Right lobe of liver (tissue), 6 donors: ENCODE results near the gene MOB1A. TPM values are rescaled to one million over a fixed set of nuclear protein-coding genes. Genes with fewer than 3 reads are reported as not detected.
A peak's percentile ranks its signal among the peaks of the same experiment; 100 is the strongest.

Experiments
- ATAC-seq, 4 donors: fragments of 200-7000 bp; cut with Tn5 transposase; one replicate each; pipeline ENCODE4 v1.9.1; 2020; ENCODE audit warnings: mild to moderate bottlenecking in 4 of 4, moderate library complexity in 4 of 4
- DNase-seq, 3 donors: peaks; one replicate each; pipeline ENCODE4 v3.0.0-alpha.2; 2020
- H3K27ac ChIP-seq, 3 donors: fragments of 200-600 bp; one replicate each; pipeline ENCODE4 v1.8.0; 2022
- H3K27me3 ChIP-seq, 2 donors: fragments of 200-600 bp; one replicate each; pipeline ENCODE4 v1.8.0; 2022
- H3K36me3 ChIP-seq, 4 donors: fragments of 200-600 bp; sonication (generic) in 1 of 4; one replicate each; pipeline versions ENCODE4 v1.5.1 to v1.8.0; 2017 to 2022; ENCODE audit warnings: control low read depth in 1 of 4
- H3K4me1 ChIP-seq, 4 donors: fragments of 200-600 bp; sonication (generic) in 1 of 4; one replicate each; pipeline versions ENCODE4 v1.5.1 to v1.8.0; 2017 to 2022; ENCODE audit warnings: control low read depth in 1 of 4
- H3K4me3 ChIP-seq, 3 donors: fragments of 200-600 bp; one replicate each; pipeline ENCODE4 v1.8.0; 2022
- H3K9me3 ChIP-seq, 4 donors: fragments of 200-600 bp; sonication (generic) in 1 of 4; one replicate each; pipeline versions ENCODE4 v1.5.1 to v1.8.0; 2017 to 2022; ENCODE audit warnings: control low read depth in 1 of 4
- CTCF ChIP-seq, 4 donors: fragments of 200-600 bp in 3 of 4; fragments of 450-650 bp in 1 of 4; IDR thresholded peaks; one replicate each; pipeline versions ENCODE4 v1.5.1 to v1.8.0; 2016 to 2022; ENCODE audit warnings: antibody characterized with exemption in 4 of 4, mild to moderate bottlenecking in 2 of 4
- POLR2A ChIP-seq: fragments of 450-650 bp; IDR thresholded peaks from one replicate; pipeline ENCODE4 v1.6.1; 2017; ENCODE audit warnings: antibody characterized with exemption, mild to moderate bottlenecking
- WGBS: methylation state at CpG from one replicate; pipeline ENCODE4 v1.1.6; 2018; ENCODE audit warnings: low coverage, low lambda C conversion rate; ENCODE audit not compliant: insufficient coverage; ENCODE audit errors: missing lambda C conversion rate; 5-methylcytosine and 5-hydroxymethylcytosine counted together
- intact Hi-C, 2 donors: fragments of 100-400 bp; cut with DNase I; formaldehyde crosslinking; loops; one replicate each; pipeline versions ENCODE4 v1.11.2 to v1.14.1; 2022
- total RNA-seq, 6 experiments: library from RNA; depleted of rRNA in 2 of 6; stranded (reverse); fragments of >200 nt in 2 of 6; fragmentation: NEBNext Ultra II Directional in 3 of 6; extraction: Animal tissue kit (Norgen Biotek cat#: 25700) in 3 of 6; gene quantifications; one replicate each; pipeline versions ENCODE4 v1.1.0 to v1.2.4, GENCODE V29; 2016 to 2023
- donor health status: DM: no; HTN: yes; CAD: no.
- donor health status: DM: no; HTN: no; CAD: no.
- donor health status: DM: no; HTN: no; CAD: no.
- donor health status: DM: no; HTN: yes; CAD: no.
- donor health status: DM: no; HTN: yes; CAD: no.

The MOB1A gene
- total RNA-seq, 6 experiments from 2014 or later, result 29.8 to 48.0 (median 32.9) TPM

GRCh38 chr2:74109551-74109950, 69.1 kb downstream of the MOB1A start:
- no peak for ATAC-seq
- Histone ChIP-seq H3K9me3 (no peaks in the 10 kb centered on the region), H3K27ac (no peak overlapping the region), H3K4me3 (no peak overlapping the region), H3K27me3 (no peaks in the 10 kb centered on the region), H3K4me1 (no peaks in the 10 kb centered on the region), H3K36me3 (no peaks in the 10 kb centered on the region)
- no peak for DNase-seq
- 94% methylated on average over 8 of the region's 8 CpGs for WGBS
- intact Hi-C loops, result no loop called here
- TF ChIP-seq POLR2A (no peak), CTCF (IDR thresholded peaks at IDR 0.05) (no peak)

GRCh38 chr2:74107071-74107470, 71.6 kb downstream of the MOB1A start:
- Histone ChIP-seq H3K36me3 (no peaks in the 10 kb centered on the region), H3K27ac (no peak overlapping the region), H3K27me3 (no peaks in the 10 kb centered on the region), H3K9me3 (no peaks in the 10 kb centered on the region), H3K4me3 (no peak overlapping the region), H3K4me1 (no peaks in the 10 kb centered on the region)
- intact Hi-C loops, result no loop called here
- WGBS, result 71% methylated on average over 9 of the region's 12 CpGs
- ATAC-seq (no peak), DNase-seq (no peak)
- no peak for TF ChIP-seq CTCF (IDR thresholded peaks at IDR 0.05)
- no peak for TF ChIP-seq POLR2A

GRCh38 chr2:74105413-74105812, 73.3 kb downstream of the MOB1A start:
- TF ChIP-seq POLR2A (no peak), CTCF (IDR thresholded peaks at IDR 0.05) (no peak)
- intact Hi-C loops, result no loop called here

GRCh38 chr2:74104839-74105238, 73.8 kb downstream of the MOB1A start:
- no peak overlapping the region for H3K4me3 ChIP-seq
- TF ChIP-seq POLR2A (no peak), CTCF (IDR thresholded peaks at IDR 0.05) (peak in 2 of 4 donors; percentile 15 to 16)
- H3K4me1 ChIP-seq, result no peaks in the 10 kb centered on the region
- H3K27me3 ChIP-seq, result no peaks in the 10 kb centered on the region
- peaks cover 0 to 12% (median 6%) of the 10 kb centered on the region in 4 donors for H3K36me3 ChIP-seq
- no peak overlapping the region for H3K27ac ChIP-seq
- intact Hi-C loops, result no loop called here
- no peaks in the 10 kb centered on the region for H3K9me3 ChIP-seq
- DNase-seq (no peak), ATAC-seq (no peak)
- WGBS, result 98% methylated on average over 4 of the region's 7 CpGs

More at GRCh38 chr2:74105413-74105812, 73.3 kb downstream of the MOB1A start:
- H3K4me1 ChIP-seq, result no peaks in the 10 kb centered on the region
- no peaks in the 10 kb centered on the region for H3K27me3 ChIP-seq
- no peak overlapping the region for H3K4me3 ChIP-seq
- no peak for ATAC-seq
- peaks cover 0 to 7% (median 3%) of the 10 kb centered on the region in 4 donors for H3K36me3 ChIP-seq
- 95% methylated on average over 6 of the region's 8 CpGs for WGBS
- no peak overlapping the region for H3K27ac ChIP-seq
- no peak for DNase-seq
- no peaks in the 10 kb centered on the region for H3K9me3 ChIP-seq

GRCh38 chr2:74103763-74104162, 74.9 kb downstream of the MOB1A start:
- H3K4me1 ChIP-seq, result no peaks in the 10 kb centered on the region
- intact Hi-C loops, result no loop called here
- no peaks in the 10 kb centered on the region for H3K27me3 ChIP-seq
- peaks cover 0 to 23% (median 11%) of the 10 kb centered on the region in 4 donors for H3K36me3 ChIP-seq
- TF ChIP-seq CTCF (IDR thresholded peaks at IDR 0.05) (no peak), POLR2A (no peak)
- DNase-seq, result no peak
- ATAC-seq, result no peak
- H3K27ac ChIP-seq, result no peak overlapping the region
- no peaks in the 10 kb centered on the region for H3K9me3 ChIP-seq
- H3K4me3 ChIP-seq, result no peak overlapping the region
- WGBS, result 93% methylated on average over 6 of the region's 6 CpGs
